Neuronal stem cell (in vitro differentiated cells): Measurements from ENCODE around the gene BUD31.
A peak's percentile ranks its signal among the peaks of the same experiment; 100 is the strongest.
"Not testable (repeated sequence)": the region's sequence is repeated elsewhere in the genome, so short reads cannot be mapped to it uniquely, and the experiment has no call there.

ENCODE experiments used
- DNase-seq: peaks from one replicate; pipeline ENCODE4 v3.0.0-alpha.2; 2013; ENCODE audit warnings: low spot score
- H2AFZ ChIP-seq: one replicate; pipeline ENCODE4 v1.6.1; 2013; ENCODE audit warnings: mild to moderate bottlenecking, low read length, inconsistent platforms
- H2AK5ac ChIP-seq: 2 replicates; pipeline ENCODE4 v1.6.1; 2013; ENCODE audit warnings: low read depth, mild to moderate bottlenecking, inconsistent platforms, low read length, moderate library complexity, mixed read lengths
- H2BK120ac ChIP-seq: 2 replicates; pipeline ENCODE4 v1.6.1; 2013; ENCODE audit warnings: low read depth, mild to moderate bottlenecking, inconsistent platforms, low read length, moderate library complexity, mixed read lengths
- H2BK12ac ChIP-seq: one replicate; pipeline ENCODE4 v1.6.1; 2013; ENCODE audit warnings: low read length, inconsistent platforms
- H2BK15ac ChIP-seq: 2 replicates; pipeline ENCODE4 v1.6.1; 2013; ENCODE audit warnings: mild to moderate bottlenecking, low read length, inconsistent platforms, mixed read lengths
- H2BK5ac ChIP-seq: one replicate; pipeline ENCODE4 v1.6.1; 2013; ENCODE audit warnings: inconsistent platforms, mild to moderate bottlenecking, low read length, moderate library complexity
- H3K14ac ChIP-seq: one replicate; pipeline ENCODE4 v1.6.1; 2013; ENCODE audit warnings: low read length, inconsistent platforms
- H3K18ac ChIP-seq: 2 replicates; pipeline ENCODE4 v1.6.1; 2013; ENCODE audit warnings: low read length, inconsistent platforms
- H3K23ac ChIP-seq: 2 replicates; pipeline ENCODE4 v1.6.1; 2013; ENCODE audit warnings: low read depth, mild to moderate bottlenecking, mixed read lengths, low read length, inconsistent platforms; ENCODE audit not compliant: poor library complexity
- H3K27ac ChIP-seq: replicated peaks from 3 replicates; pipeline ENCODE4 v1.5.1; 2013; ENCODE audit warnings: low read length, inconsistent platforms
- H3K27me3 ChIP-seq, 3 experiments: 2 replicates each; pipeline ENCODE4 v1.6.1; 2013; ENCODE audit warnings: low read length in 3 of 3, mild to moderate bottlenecking in 2 of 3, inconsistent platforms in 1 of 3, low read depth in 1 of 3, mixed read lengths in 1 of 3, moderate library complexity in 1 of 3; ENCODE audit not compliant: control insufficient read depth in 3 of 3, insufficient read depth in 3 of 3
- H3K36me3 ChIP-seq, 2 donors: replicated peaks in 1 of 2; 2 replicates each; pipeline ENCODE4 v1.6.1; 2013; ENCODE audit warnings: low read length in 2 of 2; ENCODE audit not compliant: control insufficient read depth in 2 of 2, insufficient read depth in 2 of 2
- H3K4ac ChIP-seq: 2 replicates; pipeline ENCODE4 v1.6.1; 2013; ENCODE audit warnings: inconsistent platforms, mild to moderate bottlenecking, low read length, moderate library complexity
- H3K4me1 ChIP-seq, 2 donors: 1 replicate in 1 of 2; 2 replicates in 1 of 2; pipeline ENCODE4 v1.6.1; 2013; ENCODE audit warnings: low read length in 2 of 2, low read depth in 1 of 2; ENCODE audit not compliant: control insufficient read depth in 2 of 2, insufficient read depth in 1 of 2
- H3K4me2 ChIP-seq: one replicate; pipeline ENCODE4 v1.6.1; 2013; ENCODE audit warnings: mild to moderate bottlenecking, low read length, inconsistent platforms; ENCODE audit not compliant: insufficient read depth, poor library complexity, severe bottlenecking
- H3K4me3 ChIP-seq, 2 donors: 2 replicates each; pipeline ENCODE4 v1.5.1; 2013; ENCODE audit warnings: low read length in 2 of 2, mild to moderate bottlenecking in 2 of 2, inconsistent platforms in 1 of 2, moderate library complexity in 1 of 2
- H3K79me1 ChIP-seq: one replicate; pipeline ENCODE4 v1.6.1; 2013; ENCODE audit warnings: low read depth, mild to moderate bottlenecking, inconsistent platforms, low read length, moderate library complexity
- H3K9ac ChIP-seq: one replicate; pipeline ENCODE4 v1.6.1; 2013; ENCODE audit warnings: mild to moderate bottlenecking, low read depth, low read length, inconsistent platforms; ENCODE audit not compliant: poor library complexity
- H3K9me3 ChIP-seq, 2 donors: replicated peaks in 1 of 2; 2 replicates each; pipeline versions ENCODE3 to v1.6.1; 2013; ENCODE audit warnings: low read length in 2 of 2, mild to moderate bottlenecking in 2 of 2, inconsistent platforms in 1 of 2, low read depth in 1 of 2, mixed read lengths in 1 of 2, moderate library complexity in 1 of 2; ENCODE audit not compliant: control insufficient read depth in 2 of 2, insufficient read depth in 1 of 2
- H4K8ac ChIP-seq: one replicate; pipeline ENCODE4 v1.6.1; 2013; ENCODE audit warnings: low read depth, mild to moderate bottlenecking, inconsistent platforms, low read length, moderate library complexity
- H4K91ac ChIP-seq: one replicate; pipeline ENCODE4 v1.6.1; 2013; ENCODE audit warnings: low read length, low read depth, mild to moderate bottlenecking, inconsistent platforms; ENCODE audit not compliant: poor library complexity
- WGBS, 2 donors: extraction: QIAGEN DNeasy Blood & Tissue Kit; methylation state at CpG; one replicate each; pipeline ENCODE4 v1.1.7; 2013; ENCODE audit warnings: missing lambda C conversion rate in 2 of 2, mixed read lengths in 1 of 2; ENCODE audit not compliant: insufficient read length in 2 of 2, insufficient replicate concordance in 1 of 2; ENCODE audit errors: extremely low coverage in 2 of 2; 5-methylcytosine and 5-hydroxymethylcytosine counted together

Gene BUD31

GRCh38 chr7:99424932-99425730 lies 16.4 kb downstream of the BUD31 start:
- no peak overlapping the region for H3K4me2 ChIP-seq
- WGBS, 2 donors: no CpG with 5 or more reads among the region's 24 CpGs
- H2BK5ac ChIP-seq: no peak overlapping the region
- no peaks in the 10 kb centered on the region for H3K9me3 ChIP-seq
- peaks cover 3% of the 10 kb centered on the region for H3K79me1 ChIP-seq
- H2AFZ ChIP-seq: no peak overlapping the region
- no peak overlapping the region for H3K23ac ChIP-seq
- no peak overlapping the region for H3K9ac ChIP-seq
- H3K4me1 ChIP-seq: no peaks in the 10 kb centered on the region
- no peak for DNase-seq
- no peak overlapping the region for H3K27ac ChIP-seq
- H2BK120ac ChIP-seq: no peak overlapping the region
- H2AK5ac ChIP-seq: no peak overlapping the region
- H2BK12ac ChIP-seq: no peak overlapping the region
- no peak overlapping the region for H3K4ac ChIP-seq
- H2BK15ac ChIP-seq: no peak overlapping the region
- H3K27me3 ChIP-seq: no peaks in the 10 kb centered on the region
- no peak overlapping the region for H4K91ac ChIP-seq
- H3K36me3 ChIP-seq: peaks cover 44 to 75% of the 10 kb centered on the region in 2 donors
- H3K4me3 ChIP-seq: no peak overlapping the region
- no peak overlapping the region for H4K8ac ChIP-seq
- H3K18ac ChIP-seq: no peak overlapping the region
- no peak overlapping the region for H3K14ac ChIP-seq

- no peak overlapping the region for H3K27ac ChIP-seq
- no peak overlapping the region for H2BK5ac ChIP-seq
- no peak overlapping the region for H3K14ac ChIP-seq
- no peaks in the 10 kb centered on the region for H3K9me3 ChIP-seq
- DNase-seq: no peak
- no peak overlapping the region for H3K4ac ChIP-seq
- H4K91ac ChIP-seq: no peak overlapping the region
- peak overlapping the region; percentile 17 for H4K8ac ChIP-seq
- no peak overlapping the region for H3K18ac ChIP-seq
- H3K4me3 ChIP-seq: no peak overlapping the region
- H2AFZ ChIP-seq: no peak overlapping the region
- H3K4me1 ChIP-seq: no peaks in the 10 kb centered on the region
- no peak overlapping the region for H2BK12ac ChIP-seq
- peaks cover 4% of the 10 kb centered on the region for H3K79me1 ChIP-seq
- H3K4me2 ChIP-seq: no peak overlapping the region
- H3K9ac ChIP-seq: no peak overlapping the region
- H2AK5ac ChIP-seq: no peak overlapping the region
- peaks cover 50 to 76% of the 10 kb centered on the region in 2 donors for H3K36me3 ChIP-seq
- no CpG with 5 or more reads among the region's 10 CpGs for WGBS, 2 donors
- no peak overlapping the region for H3K23ac ChIP-seq
- H2BK15ac ChIP-seq: no peak overlapping the region
- H2BK120ac ChIP-seq: no peak overlapping the region
- no peaks in the 10 kb centered on the region for H3K27me3 ChIP-seq
These were observed 20.3 kb downstream of the BUD31 start for GRCh38 chr7:99428972-99429566.

GRCh38 chr7:99429756-99430155 lies 21.0 kb downstream of the BUD31 start:
- no peak overlapping the region for H4K8ac ChIP-seq
- peaks cover 48 to 76% of the 10 kb centered on the region in 2 donors for H3K36me3 ChIP-seq
- no peak for DNase-seq
- H3K9me3 ChIP-seq: no peaks in the 10 kb centered on the region
- H2BK15ac ChIP-seq: no peak overlapping the region
- H3K79me1 ChIP-seq: peaks cover 5% of the 10 kb centered on the region
- H2AFZ ChIP-seq: no peak overlapping the region
- H2BK120ac ChIP-seq: no peak overlapping the region
- no peaks in the 10 kb centered on the region for H3K4me1 ChIP-seq
- H3K27ac ChIP-seq: no peak overlapping the region
- no peak overlapping the region for H2AK5ac ChIP-seq
- H3K9ac ChIP-seq: no peak overlapping the region
- H3K27me3 ChIP-seq: no peaks in the 10 kb centered on the region
- H4K91ac ChIP-seq: no peak overlapping the region
- no peak overlapping the region for H3K4me3 ChIP-seq
- H3K18ac ChIP-seq: no peak overlapping the region
- H2BK5ac ChIP-seq: no peak overlapping the region
- no peak overlapping the region for H2BK12ac ChIP-seq
- no peak overlapping the region for H3K14ac ChIP-seq
- no peak overlapping the region for H3K4me2 ChIP-seq
- H3K23ac ChIP-seq: no peak overlapping the region
- no CpG with 5 or more reads among the region's 8 CpGs for WGBS, 2 donors
- H3K4ac ChIP-seq: no peak overlapping the region

- H3K9ac ChIP-seq, H3K27ac ChIP-seq, H2BK120ac ChIP-seq, H4K8ac ChIP-seq, H3K14ac ChIP-seq, DNase-seq, H3K79me1 ChIP-seq, H3K4me2 ChIP-seq, H2BK15ac ChIP-seq, H2BK12ac ChIP-seq, H3K18ac ChIP-seq, H3K4ac ChIP-seq, H3K4me3 ChIP-seq, H3K27me3 ChIP-seq, H3K9me3 ChIP-seq, H4K91ac ChIP-seq, H3K4me1 ChIP-seq, H2BK5ac ChIP-seq, H3K23ac ChIP-seq, H2AFZ ChIP-seq, H2AK5ac ChIP-seq: not testable (repeated sequence)
- no CpG with 5 or more reads among the region's 13 CpGs for WGBS, 2 donors
- peaks cover 45 to 79% of the 10 kb centered on the region in 2 donors for H3K36me3 ChIP-seq
These were observed 23.2 kb downstream of the BUD31 start for GRCh38 chr7:99431756-99432540.
